Loucy (cell line): ENCODE results near the gene FMN2.

ENCODE experiments used
- CTCF ChIP-seq: fragments of 200-600 bp; sonication (generic); conservative IDR thresholded peaks from 2 replicates; pipeline ENCODE4 v1.5.1; 2014; ENCODE audit warnings: mild to moderate bottlenecking, antibody characterized with exemption, low read length
- EZH2phosphoT487 ChIP-seq: fragments of 200-600 bp; IDR thresholded peaks from 2 replicates; pipeline ENCODE4 v1.6.1; 2018; ENCODE audit warnings: antibody characterized with exemption, mild to moderate bottlenecking, moderate library complexity, borderline replicate concordance

- TF ChIP-seq CTCF (no peak), EZH2phosphoT487 (no peak)
These were observed 271.1 kb downstream of the FMN2 start for GRCh38 chr1:240362826-240363225.
